Epithelial cell of proximal tubule (primary cell): ENCODE data around the gene FHL5. TPM values are rescaled to one million over a fixed set of nuclear protein-coding genes. Genes with fewer than 3 reads are reported as not detected.

Experiments used
- DNase-seq: peaks from one replicate; pipeline ENCODE4 v3.0.0-alpha.2; 2011; ENCODE audit warnings: low read depth
- H3K4me3 ChIP-seq: 2 replicates; pipeline ENCODE4 v1.5.1; 2011; ENCODE audit warnings: low read depth, mild to moderate bottlenecking, low read length
- CTCF ChIP-seq: conservative IDR thresholded peaks from 2 replicates; pipeline ENCODE4 v1.5.1; 2012; ENCODE audit warnings: low read depth, mild to moderate bottlenecking, low read length
- total RNA-seq: library from RNA; depleted of rRNA; stranded (reverse); fragments of >200 nt; gene quantifications from 2 replicates; pipeline ENCODE4 v1.2.3, GENCODE V29; 2015

Gene FHL5
- total RNA-seq, 1 donor from 2014 or later = not detected

GRCh38 chr6:96608074-96608473 is 45.1 kb downstream of the FHL5 start:
- TF ChIP-seq CTCF = no peak
- H3K4me3 ChIP-seq = no peak overlapping the region
- no peak for DNase-seq

- TF ChIP-seq CTCF = no peak
- no peak for DNase-seq
- no peak overlapping the region for H3K4me3 ChIP-seq
These were observed 47.1 kb downstream of the FHL5 start for GRCh38 chr6:96610019-96610418.

- TF ChIP-seq CTCF = no peak
- DNase-seq = no peak
- H3K4me3 ChIP-seq = no peak overlapping the region
These were observed 48.5 kb downstream of the FHL5 start for GRCh38 chr6:96611342-96611991.

- no peak for TF ChIP-seq CTCF
These were observed 50.5 kb downstream of the FHL5 start for GRCh38 chr6:96613291-96613999.

GRCh38 chr6:96620851-96621250 is 57.9 kb downstream of the FHL5 start:
- no peak overlapping the region for H3K4me3 ChIP-seq
- DNase-seq = no peak
- TF ChIP-seq CTCF = no peak

More at GRCh38 chr6:96613291-96613999, 50.5 kb downstream of the FHL5 start:
- no peak overlapping the region for H3K4me3 ChIP-seq
- no peak for DNase-seq

- no peak for TF ChIP-seq CTCF
- H3K4me3 ChIP-seq = no peak overlapping the region
- DNase-seq = no peak
These were observed 59.1 kb downstream of the FHL5 start for GRCh38 chr6:96621983-96622382.

DNA sequence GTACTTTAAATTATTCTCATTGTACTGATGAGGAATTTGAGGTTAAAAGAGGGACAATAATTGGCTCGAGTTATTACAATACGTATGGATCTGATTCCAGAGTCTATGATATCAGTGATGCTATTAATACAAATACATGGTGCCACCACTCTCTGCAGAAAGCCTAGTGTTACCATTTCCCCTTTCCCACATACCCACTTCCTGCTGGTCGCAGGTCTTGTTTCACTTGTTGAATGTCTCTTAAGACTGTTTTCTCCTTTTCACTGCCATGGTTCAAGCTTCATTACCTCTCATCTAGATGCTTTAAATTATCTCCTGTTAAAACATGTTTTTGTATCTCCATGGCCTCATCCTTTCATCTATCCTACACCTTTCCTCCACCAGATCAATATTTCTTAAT is 62.0 kb downstream of the FHL5 start:
- no peak for TF ChIP-seq CTCF
- no peak overlapping the region for H3K4me3 ChIP-seq

More for the DNA sequence above, 62.0 kb downstream of the FHL5 start:
- no peak for DNase-seq
